Stimulated activated CD8-positive, alpha-beta memory T cell treated with anti-CD3 and anti-CD28 coated beads, Interleukin-12 subunit alpha, Interleukin-12 subunit beta, amount 100 ng/mL, for 1 hour (primary cell): ENCODE results near the gene FAP.

Experiments used
- DNase-seq: peaks from one replicate; pipeline ENCODE4 v3.0.0-alpha.2; 2020; ENCODE audit warnings: low read depth

FAP gene

GRCh38 chr2:162243294-162243693 lies at the start of gene FAP:
Gene FAP, minus strand, starts transcription at chr2:162243445. Its CDS starts 118 bp downstream, at chr2:162243327.
- DNase-seq, result no peak

- no peak for DNase-seq
Measured at GRCh38 chr2:162291748-162292147, 48.5 kb upstream of the FAP start.

- no peak for DNase-seq
Measured at GRCh38 chr2:162282765-162283425, 39.6 kb upstream of the FAP start.

GRCh38 chr2:162280654-162281053 lies 37.4 kb upstream of the FAP start:
- DNase-seq, result no peak

GRCh38 chr2:162277381-162277780 lies 34.1 kb upstream of the FAP start:
- DNase-seq, result no peak

- no peak for DNase-seq
Measured at GRCh38 chr2:162267996-162268395, 24.8 kb upstream of the FAP start.

GRCh38 chr2:162267496-162267895 lies 24.3 kb upstream of the FAP start:
- no peak for DNase-seq

- DNase-seq, result no peak
Measured at GRCh38 chr2:162266460-162266760, 23.2 kb upstream of the FAP start.

- no peak for DNase-seq
Measured at GRCh38 chr2:162265666-162266459, 22.6 kb upstream of the FAP start.

GRCh38 chr2:162261032-162261945 lies 18.0 kb upstream of the FAP start:
- no peak for DNase-seq

- no peak for DNase-seq
Measured at GRCh38 chr2:162258686-162259085, 15.4 kb upstream of the FAP start.

GRCh38 chr2:162258169-162258568 lies 14.9 kb upstream of the FAP start:
- DNase-seq, result no peak

- DNase-seq, result no peak
Measured at GRCh38 chr2:162257425-162257824, 14.2 kb upstream of the FAP start.

GRCh38 chr2:162256591-162256991 lies 13.3 kb upstream of the FAP start:
- DNase-seq, result no peak

- no peak for DNase-seq
Measured at GRCh38 chr2:162254236-162254871, 11.1 kb upstream of the FAP start.

- no peak for DNase-seq
Measured at GRCh38 chr2:162253435-162253834, 10.2 kb upstream of the FAP start.

- no peak for DNase-seq
Measured at GRCh38 chr2:162252153-162252552, 8.9 kb upstream of the FAP start.

- DNase-seq, result no peak
Measured at GRCh38 chr2:162245781-162246180, 2.5 kb upstream of the FAP start.

GRCh38 chr2:162245061-162245460 lies 1.8 kb upstream of the FAP start:
- DNase-seq, result no peak

- no peak for DNase-seq
Measured at GRCh38 chr2:162244541-162245031, 1.3 kb upstream of the FAP start.

GRCh38 chr2:162243715-162244114 lies 470 bp upstream of the FAP start:
- DNase-seq, result no peak
